Activated CD4-positive, alpha-beta memory T cell treated with anti-CD3 and anti-CD28 coated beads, Interleukin-2, amount 10 ng/mL, durations not matched to agents 7 days and 5 days (primary cell): ENCODE measurements around the gene PAXIP1. TPM values are rescaled to one million over a fixed set of nuclear protein-coding genes. Genes with fewer than 3 reads are reported as not detected.
"Not testable (repeated sequence)": the region's sequence is repeated elsewhere in the genome, so short reads cannot be mapped to it uniquely, and the experiment has no call there.

Experiments used
- CTCF ChIA-PET: fragments of 350-600 bp; sonication (Branson Sonifier 250); formaldehyde crosslinking; loops from one replicate; lab custom pipeline; 2021; ENCODE audit warnings: antibody characterized with exemption, inconsistent platforms; lab: Charles Lee
- POLR2A ChIA-PET: fragments of 350-600 bp; sonication (Branson Sonifier 250); formaldehyde crosslinking; loops from one replicate; lab custom pipeline; 2021; ENCODE audit warnings: antibody characterized with exemption; lab: Charles Lee
- DNase-seq: peaks from one replicate; pipeline ENCODE4 v3.0.0-alpha.2; 2020
- H3K27ac Mint-ChIP-seq: one replicate; pipeline ENCODE4 v1.8.0; 2021; ENCODE audit warnings: mild to moderate bottlenecking, mixed read lengths
- H3K27me3 Mint-ChIP-seq: one replicate; pipeline ENCODE4 v1.8.0; 2021; ENCODE audit warnings: mixed read lengths
- H3K36me3 Mint-ChIP-seq: one replicate; pipeline ENCODE4 v1.8.0; 2021; ENCODE audit warnings: low read depth, mixed read lengths
- H3K4me1 Mint-ChIP-seq: one replicate; pipeline ENCODE4 v1.8.0; 2021; ENCODE audit warnings: mixed read lengths
- H3K4me3 Mint-ChIP-seq: one replicate; pipeline ENCODE4 v1.8.0; 2021; ENCODE audit warnings: mild to moderate bottlenecking, mixed read lengths
- H3K9me3 Mint-ChIP-seq: one replicate; pipeline ENCODE4 v1.8.0; 2021; ENCODE audit warnings: mixed read lengths
- total RNA-seq, 2 experiments: library from RNA; stranded (reverse); gene quantifications; one replicate each; pipeline ENCODE4 v1.2.3, GENCODE V29; 2021

PAXIP1 gene
- total RNA-seq, 2 experiments from 2014 or later, result 24.0 to 24.2 TPM

DNA sequence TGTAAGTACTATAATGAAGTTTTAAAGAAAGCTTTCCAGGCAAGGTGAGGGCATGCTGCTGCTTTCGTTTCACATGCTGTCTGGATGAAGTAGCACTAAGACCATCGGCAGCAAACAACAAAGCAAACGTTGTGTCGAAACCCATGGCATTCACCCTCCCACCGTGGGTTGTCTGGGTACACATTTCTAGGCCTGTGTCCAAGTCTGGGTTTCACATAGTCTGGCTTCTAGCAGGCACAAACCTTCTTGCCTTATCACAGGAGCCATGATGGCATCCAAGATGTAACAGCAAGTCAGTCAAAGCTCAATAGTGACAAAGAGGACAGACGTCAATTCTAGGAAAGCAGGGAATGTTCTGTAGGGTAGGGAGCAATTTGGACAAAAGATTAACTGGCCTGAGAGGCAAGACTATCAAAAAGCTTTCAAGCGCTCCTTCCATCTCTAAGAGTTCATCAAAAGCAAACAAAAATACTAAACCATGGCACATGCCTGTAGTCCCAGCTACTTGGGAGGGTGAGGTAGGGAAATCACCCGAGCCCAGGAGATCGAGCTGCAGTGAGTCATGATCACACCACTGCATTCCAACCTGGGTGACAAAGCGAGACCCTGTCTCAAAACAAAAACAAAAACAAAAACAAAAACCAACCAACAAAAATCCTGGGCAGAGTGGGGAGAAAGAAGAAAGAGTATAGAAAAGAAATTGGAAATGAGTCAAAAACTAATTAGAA lies 42.7 kb downstream of the PAXIP1 start:
- ChIA-PET POLR2A (no interaction called here), CTCF (interaction anchor here (1.0 kb wide), 1 partner anchor 8 kb away, joined by 3 read pairs; no protein-coding TSS in a partner anchor)
- Mint-ChIP-seq H3K9me3 (no peaks in the 10 kb centered on the region), H3K36me3 (peaks cover 72% of the 10 kb centered on the region), H3K4me1 (no peaks in the 10 kb centered on the region), H3K27ac (no peak overlapping the region), H3K4me3 (no peak overlapping the region), H3K27me3 (no peaks in the 10 kb centered on the region)
- no peak for DNase-seq

DNA sequence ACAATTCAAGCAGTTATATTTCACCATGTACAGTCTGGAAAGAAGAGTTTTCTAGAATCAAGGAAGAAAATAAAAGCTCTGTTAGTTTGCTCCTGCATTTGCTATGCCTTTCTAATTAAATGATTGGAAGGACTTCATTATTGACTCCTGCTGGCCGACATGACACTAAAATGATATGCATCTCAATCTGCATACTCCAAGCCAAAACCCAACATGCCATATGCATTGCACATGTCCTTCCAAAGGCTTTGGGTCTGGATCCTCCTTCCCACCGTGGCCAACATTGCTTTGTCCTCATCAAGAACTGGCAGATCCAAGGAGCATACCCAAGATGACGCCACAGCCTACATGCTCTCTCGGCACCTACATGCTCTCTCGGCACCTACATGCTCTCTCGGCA lies 46.5 kb downstream of the PAXIP1 start:
- DNase-seq, result no peak
- no peaks in the 10 kb centered on the region for H3K27me3 Mint-ChIP-seq
- H3K4me1 Mint-ChIP-seq, result no peaks in the 10 kb centered on the region
- no peaks in the 10 kb centered on the region for H3K9me3 Mint-ChIP-seq
- POLR2A ChIA-PET, result no interaction called here
- peaks cover 65% of the 10 kb centered on the region for H3K36me3 Mint-ChIP-seq
- H3K27ac Mint-ChIP-seq, result no peak overlapping the region
- CTCF ChIA-PET, result interaction anchor here (1.0 kb wide), 1 partner anchor 43 kb away, joined by 4 read pairs; no protein-coding TSS in a partner anchor
- H3K4me3 Mint-ChIP-seq, result no peak overlapping the region

DNA sequence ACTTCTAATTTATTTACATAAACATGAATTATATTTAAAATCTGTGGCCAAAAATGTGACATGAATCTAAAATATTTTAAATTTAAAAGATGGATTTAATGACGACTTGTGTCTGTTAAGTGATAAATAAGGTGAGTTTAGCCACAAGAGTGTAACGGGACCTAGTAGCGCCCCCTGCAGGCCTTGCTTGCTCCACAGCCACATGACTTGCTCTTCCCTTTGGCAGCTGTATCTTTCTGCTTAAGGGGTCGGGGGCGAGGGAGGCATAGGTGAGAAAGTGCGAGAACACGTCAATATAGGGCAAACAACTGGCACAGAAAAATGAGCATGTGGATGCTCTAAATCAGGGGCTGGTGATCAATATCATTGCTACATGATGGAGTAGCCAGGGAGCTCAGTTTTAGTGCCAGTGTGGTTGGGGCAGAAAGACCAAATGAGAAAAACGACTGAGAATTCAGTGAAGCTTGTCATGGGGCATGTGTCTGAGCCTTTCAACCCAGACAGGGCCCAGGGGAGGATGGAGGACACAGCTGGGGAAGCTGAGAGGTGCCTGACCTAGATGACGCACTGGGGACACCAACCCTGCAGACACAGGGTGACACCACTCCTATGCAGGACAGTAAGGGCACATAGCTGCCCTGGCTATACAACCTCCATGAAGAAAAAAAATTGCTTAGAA lies 49.8 kb downstream of the PAXIP1 start:
- Mint-ChIP-seq H3K4me3 (no peak overlapping the region), H3K9me3 (no peaks in the 10 kb centered on the region), H3K36me3 (peaks cover 57% of the 10 kb centered on the region), H3K27me3 (no peaks in the 10 kb centered on the region), H3K4me1 (no peaks in the 10 kb centered on the region), H3K27ac (no peak overlapping the region)
- CTCF ChIA-PET, result interaction anchor here (0.8 to 2.4 kb wide), 11 partner anchors 7 to 392 kb away, joined by 3 to 27 read pairs (median 4); no protein-coding TSS in a partner anchor
- POLR2A ChIA-PET, result interaction anchor here (0.9 to 1.1 kb wide), 2 partner anchors 16 to 26 kb away, joined by 3 read pairs; no protein-coding TSS in a partner anchor
- peak; percentile 63 for DNase-seq

DNA sequence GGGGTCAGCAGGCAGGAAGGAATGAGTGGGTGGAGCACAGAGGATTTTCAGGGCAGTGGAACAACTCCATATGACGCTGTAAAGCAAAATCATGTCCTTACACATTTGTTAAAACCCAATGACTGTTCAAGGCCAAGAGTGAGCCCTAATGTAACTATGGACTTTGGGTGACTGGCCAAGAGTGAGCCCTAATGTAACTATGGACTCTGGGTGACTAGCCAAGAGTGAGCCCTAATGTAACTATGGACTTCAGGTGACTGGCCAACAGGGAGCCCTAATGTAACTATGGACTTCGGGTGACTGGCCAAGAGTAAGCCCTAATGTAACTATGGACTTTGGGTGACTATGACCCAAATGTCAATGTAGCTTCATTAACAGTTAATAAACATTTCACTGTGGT lies 52.0 kb downstream of the PAXIP1 start:
- H3K36me3 Mint-ChIP-seq, result peaks cover 58% of the 10 kb centered on the region
- no peak overlapping the region for H3K27ac Mint-ChIP-seq
- DNase-seq, result no peak
- ChIA-PET POLR2A (no interaction called here), CTCF (interaction anchor here (1.0 to 1.6 kb wide), 2 partner anchors 10 to 24 kb away, joined by 3 to 8 read pairs; no protein-coding TSS in a partner anchor)
- H3K4me1 Mint-ChIP-seq, result no peaks in the 10 kb centered on the region
- no peaks in the 10 kb centered on the region for H3K9me3 Mint-ChIP-seq
- H3K27me3 Mint-ChIP-seq, result no peaks in the 10 kb centered on the region
- H3K4me3 Mint-ChIP-seq, result no peak overlapping the region

DNA sequence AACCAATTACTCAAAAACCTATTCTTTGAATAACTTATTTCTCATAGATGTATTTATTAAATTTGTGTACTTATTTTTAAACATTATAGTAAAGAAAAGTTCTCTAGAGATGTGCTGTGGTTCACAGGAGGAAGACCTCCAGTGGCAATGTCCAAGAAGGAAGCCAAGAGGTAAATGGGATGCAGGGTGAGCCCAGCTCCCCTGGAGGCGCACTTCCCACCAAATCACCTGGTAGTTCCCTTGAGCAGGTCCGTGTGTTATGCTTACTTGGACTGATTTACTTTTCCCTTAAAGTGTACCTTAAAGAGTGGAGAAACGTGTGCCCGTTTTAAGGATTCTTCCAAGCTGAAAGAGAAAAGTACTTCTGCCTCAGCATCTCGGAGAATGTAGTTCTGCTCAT lies 55.3 kb downstream of the PAXIP1 start:
- Mint-ChIP-seq H3K9me3 (no peaks in the 10 kb centered on the region), H3K36me3 (peaks cover 51% of the 10 kb centered on the region), H3K27ac (no peak overlapping the region), H3K27me3 (no peaks in the 10 kb centered on the region), H3K4me1 (no peaks in the 10 kb centered on the region), H3K4me3 (no peak overlapping the region)
- no peak for DNase-seq
- ChIA-PET POLR2A (interaction anchor here (1.2 kb wide), 1 partner anchor 19 kb away, joined by 4 read pairs; no protein-coding TSS in a partner anchor), CTCF (interaction anchor here (1.5 kb wide), 1 partner anchor 62 kb away, joined by 4 read pairs; no protein-coding TSS in a partner anchor)

DNA sequence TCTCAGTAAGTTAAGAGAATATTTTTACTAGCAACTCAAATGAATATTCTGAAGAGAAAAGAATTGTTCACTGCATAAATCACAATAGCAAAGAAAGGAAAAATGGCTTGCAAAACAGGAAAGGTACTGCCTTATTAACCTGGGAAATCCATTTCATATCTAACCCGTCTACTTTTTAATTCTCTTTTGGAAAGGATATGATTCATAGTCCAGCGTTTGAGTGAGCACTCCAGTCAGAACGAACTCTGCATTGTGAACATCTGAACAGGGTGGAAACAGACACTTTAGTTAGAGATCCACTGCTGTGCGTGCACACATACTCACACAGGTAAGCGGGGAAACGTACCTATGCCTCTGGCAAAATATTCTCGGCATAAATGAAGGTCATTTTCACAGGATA lies 56.8 kb downstream of the PAXIP1 start:
- POLR2A ChIA-PET, result no interaction called here
- CTCF ChIA-PET, result interaction anchor here (1.1 kb wide), 1 partner anchor 19 kb away, joined by 3 read pairs; no protein-coding TSS in a partner anchor
- DNase-seq, result no peak
- H3K27ac Mint-ChIP-seq, result no peak overlapping the region
- no peak overlapping the region for H3K4me3 Mint-ChIP-seq
- H3K4me1 Mint-ChIP-seq, result no peaks in the 10 kb centered on the region
- H3K9me3 Mint-ChIP-seq, result no peaks in the 10 kb centered on the region
- H3K36me3 Mint-ChIP-seq, result peaks cover 46% of the 10 kb centered on the region
- no peaks in the 10 kb centered on the region for H3K27me3 Mint-ChIP-seq

DNA sequence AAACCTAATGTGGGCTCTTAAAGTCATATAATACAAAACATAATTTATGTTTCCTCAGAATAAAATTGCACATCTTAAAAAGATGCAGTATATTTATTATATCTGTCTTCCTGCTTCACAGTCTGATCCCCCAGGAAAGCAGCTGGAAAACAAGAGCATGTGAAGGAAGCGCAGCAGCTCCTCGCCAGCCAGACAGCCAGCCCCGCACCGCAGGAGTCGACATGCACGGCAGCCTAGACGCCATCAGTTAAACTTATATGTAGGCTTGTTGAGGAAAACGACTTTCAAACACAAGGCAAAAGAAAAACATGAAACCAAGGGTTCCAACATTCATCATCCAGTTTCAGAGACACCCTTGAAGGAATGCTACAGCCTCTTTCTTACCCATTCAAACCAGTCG lies 59.0 kb downstream of the PAXIP1 start:
- H3K27ac Mint-ChIP-seq, result no peak overlapping the region
- POLR2A ChIA-PET, result no interaction called here
- H3K27me3 Mint-ChIP-seq, result no peaks in the 10 kb centered on the region
- H3K4me3 Mint-ChIP-seq, result no peak overlapping the region
- no peaks in the 10 kb centered on the region for H3K9me3 Mint-ChIP-seq
- no peaks in the 10 kb centered on the region for H3K4me1 Mint-ChIP-seq
- no peak for DNase-seq
- CTCF ChIA-PET, result interaction anchor here (0.9 to 1.4 kb wide), 3 partner anchors 15 to 401 kb away, joined by 3 to 5 read pairs (median 4); no protein-coding TSS in a partner anchor
- H3K36me3 Mint-ChIP-seq, result peaks cover 34% of the 10 kb centered on the region

DNA sequence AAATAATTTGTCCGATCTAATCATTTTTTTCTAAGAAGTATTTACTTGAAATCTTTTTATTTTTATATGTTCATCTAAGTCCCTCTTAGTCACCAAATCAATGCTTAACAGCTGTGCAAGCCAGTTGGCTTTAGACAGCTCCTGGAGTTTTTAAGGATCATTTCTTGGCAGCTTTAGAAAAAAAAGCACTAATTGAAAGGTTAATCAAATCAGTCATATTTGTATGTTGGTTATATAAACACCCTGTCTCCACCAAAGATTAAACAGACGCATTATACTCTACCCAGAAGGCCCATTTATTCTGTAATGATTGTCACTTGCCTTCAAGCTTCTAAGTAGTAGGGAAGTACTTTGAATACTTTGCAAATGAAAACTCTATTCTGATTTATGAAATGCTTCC lies 60.2 kb downstream of the PAXIP1 start:
- ChIA-PET POLR2A (no interaction called here), CTCF (interaction anchor here (0.7 to 1.5 kb wide), 2 partner anchors 10 to 15 kb away, joined by 3 to 11 read pairs; no protein-coding TSS in a partner anchor)
- DNase-seq, result no peak
- Mint-ChIP-seq H3K4me1 (no peaks in the 10 kb centered on the region), H3K4me3 (no peak overlapping the region), H3K27ac (no peak overlapping the region), H3K9me3 (no peaks in the 10 kb centered on the region), H3K36me3 (peaks cover 32% of the 10 kb centered on the region), H3K27me3 (no peaks in the 10 kb centered on the region)

DNA sequence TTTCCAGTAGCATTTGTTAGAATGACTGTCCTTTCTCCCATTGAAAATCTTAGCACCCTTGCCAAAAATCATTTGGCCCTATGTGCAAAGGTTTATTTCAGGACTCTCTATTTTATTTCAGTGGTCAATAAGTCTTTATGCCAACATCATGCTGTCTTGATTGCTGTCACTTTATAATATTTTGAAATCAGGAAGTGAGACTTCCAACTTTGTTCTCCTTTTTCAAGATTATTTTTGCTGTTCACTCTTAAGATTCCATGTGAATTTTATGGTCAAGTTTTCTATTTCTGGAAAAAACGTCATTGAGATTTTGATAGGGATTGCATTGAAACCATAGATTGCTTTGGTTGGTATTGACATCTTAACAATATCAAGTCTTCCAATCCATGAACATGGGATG lies 65.1 kb downstream of the PAXIP1 start:
- Mint-ChIP-seq H3K4me3 (no peak overlapping the region), H3K27ac (no peak overlapping the region), H3K36me3 (peaks cover 24% of the 10 kb centered on the region), H3K9me3 (peaks cover 23% of the 10 kb centered on the region), H3K4me1 (no peaks in the 10 kb centered on the region), H3K27me3 (peaks cover 3% of the 10 kb centered on the region)
- POLR2A ChIA-PET, result no interaction called here
- CTCF ChIA-PET, result interaction anchor here (1.7 kb wide), 1 partner anchor 10 kb away, joined by 5 read pairs; no protein-coding TSS in a partner anchor
- no peak for DNase-seq

DNA sequence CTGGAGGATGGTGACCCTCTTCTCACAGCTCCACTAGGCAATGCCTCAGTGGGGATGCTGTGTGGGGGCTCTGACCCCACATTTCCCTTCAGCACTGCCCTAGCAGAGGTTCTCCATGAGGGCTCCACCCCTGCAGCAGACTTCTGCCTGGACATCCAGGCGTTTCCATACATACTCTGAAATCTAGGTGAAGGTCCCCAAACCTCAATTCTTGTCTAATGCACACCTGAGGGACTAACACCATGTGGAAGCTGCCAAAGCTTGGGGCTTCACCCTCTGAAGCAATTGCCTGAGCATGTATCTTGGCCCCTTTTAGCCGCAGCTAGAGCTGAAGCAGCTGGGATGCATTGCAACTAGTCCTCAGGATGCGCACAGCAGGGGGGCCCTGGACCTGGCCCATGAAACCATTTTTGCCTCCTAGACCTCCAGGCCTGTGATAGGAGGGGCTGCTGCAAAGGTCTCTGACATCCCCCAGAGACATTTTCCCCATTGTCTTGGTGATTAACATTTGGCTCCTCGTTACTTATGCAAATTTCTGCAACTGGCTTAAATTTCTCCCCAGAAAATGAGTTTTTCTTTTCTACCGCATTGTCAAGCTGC lies 68.5 kb downstream of the PAXIP1 start:
- H3K27ac Mint-ChIP-seq, DNase-seq, H3K4me1 Mint-ChIP-seq, H3K4me3 Mint-ChIP-seq, CTCF ChIA-PET, H3K27me3 Mint-ChIP-seq: not testable (repeated sequence)
- POLR2A ChIA-PET, result interaction anchor here (1.1 kb wide), 1 partner anchor 15 kb away, joined by 3 read pairs; no protein-coding TSS in a partner anchor
- H3K9me3 Mint-ChIP-seq, result peaks cover 24% of the 10 kb centered on the region
- peaks cover 21% of the 10 kb centered on the region for H3K36me3 Mint-ChIP-seq

DNA sequence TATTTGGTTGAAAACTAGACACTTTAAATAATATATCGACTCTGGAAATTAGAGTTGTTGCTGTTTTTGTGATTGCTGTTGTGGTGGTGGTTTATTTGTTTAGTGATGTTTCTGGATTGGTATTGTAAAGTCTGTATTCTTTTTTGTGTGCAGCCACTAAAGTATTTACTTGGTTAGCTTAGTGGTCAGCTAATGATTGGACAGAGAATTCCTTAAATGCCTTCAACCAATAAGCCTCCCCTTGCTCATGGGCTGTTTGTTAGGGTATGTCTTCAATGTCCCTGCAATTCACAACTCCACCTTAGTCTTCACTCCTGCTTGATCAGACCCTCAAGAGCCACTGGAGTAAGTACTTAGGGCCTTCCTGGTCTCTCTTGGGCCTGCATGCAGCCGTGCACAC lies 71.0 kb downstream of the PAXIP1 start:
- no peak overlapping the region for H3K27ac Mint-ChIP-seq
- ChIA-PET POLR2A (interaction anchor here (1.0 to 1.2 kb wide), 2 partner anchors 10 to 16 kb away, joined by 3 read pairs; no protein-coding TSS in a partner anchor), CTCF (no interaction called here)
- H3K4me3 Mint-ChIP-seq, result no peak overlapping the region
- no peak for DNase-seq
- H3K27me3 Mint-ChIP-seq, result peaks cover 6% of the 10 kb centered on the region
- peaks cover 18% of the 10 kb centered on the region for H3K36me3 Mint-ChIP-seq
- H3K4me1 Mint-ChIP-seq, result peaks cover 17% of the 10 kb centered on the region
- peaks cover 24% of the 10 kb centered on the region for H3K9me3 Mint-ChIP-seq

DNA sequence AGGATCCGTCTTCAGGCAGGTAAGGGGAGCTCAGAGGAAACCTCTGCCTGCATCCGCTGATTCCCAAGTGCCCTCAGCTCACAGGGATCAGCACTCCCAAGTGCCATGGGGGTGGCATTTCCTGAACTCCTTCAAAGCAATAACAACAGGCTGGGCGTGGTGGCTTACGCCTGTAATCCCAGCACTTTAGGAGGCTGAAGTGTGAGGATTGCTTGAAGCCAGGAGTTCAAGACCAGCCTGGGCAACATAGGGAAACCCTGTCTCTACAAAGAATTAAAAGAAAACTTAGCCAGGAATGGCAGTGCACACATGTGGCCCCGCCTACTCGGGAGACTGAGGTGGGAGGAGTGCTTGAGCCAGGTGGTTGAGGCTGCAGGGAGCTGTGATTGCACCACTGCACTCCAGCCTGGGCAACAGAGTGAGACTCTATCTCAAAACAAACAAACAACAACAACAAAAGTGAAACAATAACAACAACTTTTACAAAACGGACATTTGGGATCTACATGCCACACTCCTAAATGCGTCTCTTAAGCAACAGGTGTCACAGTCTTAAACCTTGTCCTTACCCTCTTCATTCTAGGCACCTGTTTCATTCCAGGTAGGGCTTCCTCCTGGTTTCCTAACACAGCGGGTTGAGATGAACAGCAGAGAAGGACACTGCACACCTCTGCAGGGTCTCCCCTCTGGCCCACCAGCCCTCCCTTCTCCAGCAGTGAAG lies 73.8 kb downstream of the PAXIP1 start:
- peaks cover 20% of the 10 kb centered on the region for H3K27me3 Mint-ChIP-seq
- ChIA-PET POLR2A (interaction anchor here (1.0 to 4.2 kb wide), 6 partner anchors 9 to 369 kb away, joined by 3 to 40 read pairs (median 4); partner anchors contain the start of gene INSIG1), CTCF (interaction anchor here (1.2 to 4.6 kb wide), 7 partner anchors 15 to 428 kb away, joined by 3 to 54 read pairs (median 10); partner anchors contain the start of gene PAXIP1)
- no peak for DNase-seq
- H3K9me3 Mint-ChIP-seq, result peaks cover 12% of the 10 kb centered on the region
- peak overlapping the region; percentile 92 for H3K4me3 Mint-ChIP-seq
- H3K4me1 Mint-ChIP-seq, result peaks cover 17% of the 10 kb centered on the region
- H3K27ac Mint-ChIP-seq, result peak overlapping the region; percentile 73
- H3K36me3 Mint-ChIP-seq, result peaks cover 7% of the 10 kb centered on the region
